SK-N-SH (cell line): ENCODE measurements around the gene TECPR2.

Source experiments
- CTCF ChIP-seq: fragments of 200-600 bp; sonication (generic); IDR thresholded peaks from 2 replicates; pipeline ENCODE4 v1.6.1; 2017; ENCODE audit warnings: antibody characterized with exemption, mild to moderate bottlenecking, moderate library complexity
- EP300 ChIP-seq, 2 experiments: IDR thresholded peaks; 2 replicates each; pipeline versions ENCODE4 v1.4.0 to v1.6.1; 2012; ENCODE audit warnings: borderline replicate concordance in 1 of 2, low read depth in 1 of 2, low read length in 1 of 2
- PBX3 ChIP-seq: IDR thresholded peaks from 2 replicates; pipeline ENCODE4; 2012
- USF2 ChIP-seq: fragments of 150-350 bp; IDR thresholded peaks from 2 replicates; pipeline ENCODE4 v1.6.1; 2017; ENCODE audit warnings: antibody characterized with exemption, low read length, low read depth, borderline replicate concordance

GRCh38 chr14:102474934-102475333, 112.2 kb downstream of the TECPR2 start:
- TF ChIP-seq EP300 (IDR thresholded peaks at IDR 0.05; ENCODE audit: borderline replicate concordance in 1 of 2, low read depth in 1 of 2, low read length in 1 of 2) (no peak), CTCF (no peak), PBX3 (no peak), USF2 (no peak)
